Measurements from ENCODE around the gene RBBP5.

- TF ChIP-seq CTCF (IDR thresholded peaks at IDR 0.05) (no peak), ZFX (IDR thresholded peaks at IDR 0.05; ENCODE audit: borderline replicate concordance) (no peak)
Observed at GRCh38 chr1:205118752-205119151, 3.0 kb downstream of the RBBP5 start.

All from 22Rv1 (cell line).